Esophagus muscularis mucosa (tissue), 4 donors: ENCODE measurements around the gene GLRA3. TPM values are rescaled to one million over a fixed set of nuclear protein-coding genes. Genes with fewer than 3 reads are reported as not detected.
A peak's percentile ranks its signal among the peaks of the same experiment; 100 is the strongest.

ENCODE experiments used
- DNase-seq: peaks from one replicate; pipeline ENCODE4 v3.0.0-alpha.2; 2017; ENCODE audit errors: extremely low spot score
- H3K27ac ChIP-seq, 4 donors: fragments of 200-600 bp; sonication (generic); replicated peaks in 1 of 4; 1 replicate in 3 of 4; 2 replicates in 1 of 4; pipeline ENCODE4 v1.5.1; 2016 to 2019; ENCODE audit warnings: mild to moderate bottlenecking in 1 of 4
- H3K27me3 ChIP-seq, 4 donors: fragments of 200-600 bp; sonication (generic); one replicate each; pipeline versions ENCODE4 v1.5.1 to v1.6.0; 2016 to 2019
- H3K36me3 ChIP-seq, 4 donors: fragments of 200-600 bp; sonication (generic); one replicate each; pipeline ENCODE4 v1.5.1; 2016 to 2019
- H3K4me1 ChIP-seq, 4 donors: fragments of 200-600 bp; sonication (generic); one replicate each; pipeline ENCODE4 v1.5.1; 2016 to 2019
- H3K4me3 ChIP-seq, 4 donors: fragments of 200-600 bp; sonication (generic); 1 replicate in 2 of 4; 2 replicates in 2 of 4; pipeline ENCODE4 v1.5.1; 2016 to 2019; ENCODE audit warnings: mild to moderate bottlenecking in 4 of 4, moderate library complexity in 1 of 4
- H3K9me3 ChIP-seq, 4 donors: fragments of 200-600 bp; sonication (generic); 1 replicate in 3 of 4; 2 replicates in 1 of 4; pipeline ENCODE4 v1.5.1; 2016 to 2019
- CTCF ChIP-seq, 3 experiments: fragments of 200-600 bp in 2 of 3; fragments of 450-650 bp in 1 of 3; sonication (generic) in 2 of 3; IDR thresholded peaks; one replicate each; pipeline ENCODE4 v1.5.1; 2017 to 2019; ENCODE audit warnings: antibody characterized with exemption in 3 of 3, mild to moderate bottlenecking in 2 of 3, moderate library complexity in 1 of 3
- EP300 ChIP-seq: sonication (generic); formaldehyde crosslinking; IDR thresholded peaks from one replicate; pipeline ENCODE4 v1.6.1; 2017; ENCODE audit warnings: antibody characterized with exemption
- POLR2A ChIP-seq: fragments of 450-650 bp; IDR thresholded peaks from one replicate; pipeline ENCODE4 v1.6.1; 2017; ENCODE audit warnings: antibody characterized with exemption, moderate library complexity, mild to moderate bottlenecking, low read depth
- POLR2AphosphoS5 ChIP-seq, 2 donors: sonication (generic); formaldehyde crosslinking; IDR thresholded peaks; one replicate each; pipeline ENCODE4 v1.6.1; 2017; ENCODE audit warnings: antibody characterized with exemption in 2 of 2
- whole genome bisulfite sequencing: methylation state at CpG from one replicate; pipeline ENCODE4 v1.1.5; 2018; 5-methylcytosine and 5-hydroxymethylcytosine counted together
- intact Hi-C: fragments of 100-400 bp; cut with DNase I; formaldehyde crosslinking; loops from one replicate; pipeline ENCODE4 v1.15.1; 2023
- total RNA-seq, 4 donors: library from RNA; depleted of rRNA; stranded (reverse); fragments of >200 nt; gene quantifications; one replicate each; pipeline versions ENCODE4 v1.1.0 to v1.2.1, GENCODE V29; 2016

The GLRA3 gene
- total RNA-seq, 4 donors from 2014 or later = under 0.01 to 0.39 (median 0.11) TPM; not detected in 1

- intact Hi-C loops = no loop called here
- H3K27me3 ChIP-seq = no peaks in the 10 kb centered on the region
- no peaks in the 10 kb centered on the region for H3K36me3 ChIP-seq
- no peak for DNase-seq
- H3K27ac ChIP-seq = no peak overlapping the region
- H3K9me3 ChIP-seq = no peaks in the 10 kb centered on the region
- no peaks in the 10 kb centered on the region for H3K4me1 ChIP-seq
- no peak for TF ChIP-seq POLR2AphosphoS5 (IDR thresholded peaks at IDR 0.05)
- no peak for TF ChIP-seq EP300
- TF ChIP-seq CTCF (IDR thresholded peaks at IDR 0.05) = no peak
- TF ChIP-seq POLR2A = no peak
- 78% methylated on average over 2 of the region's 2 CpGs for WGBS
- H3K4me3 ChIP-seq = no peak overlapping the region
Observed at GRCh38 chr4:174707902-174708301, 121.1 kb downstream of the GLRA3 start.

GRCh38 chr4:174707051-174707676 lies 121.9 kb downstream of the GLRA3 start:
- 68% methylated on average over 4 of the region's 4 CpGs for WGBS
- Histone ChIP-seq H3K27me3 (no peaks in the 10 kb centered on the region), H3K27ac (no peak overlapping the region), H3K4me1 (no peaks in the 10 kb centered on the region), H3K9me3 (no peaks in the 10 kb centered on the region), H3K4me3 (no peak overlapping the region), H3K36me3 (no peaks in the 10 kb centered on the region)
- intact Hi-C loops = no loop called here
- no peak for DNase-seq
- TF ChIP-seq POLR2A (no peak), EP300 (no peak), POLR2AphosphoS5 (IDR thresholded peaks at IDR 0.05) (no peak), CTCF (IDR thresholded peaks at IDR 0.05) (no peak)

GRCh38 chr4:174702979-174703478 lies 126.0 kb downstream of the GLRA3 start:
- no peaks in the 10 kb centered on the region for H3K9me3 ChIP-seq
- H3K36me3 ChIP-seq = no peaks in the 10 kb centered on the region
- TF ChIP-seq POLR2AphosphoS5 (IDR thresholded peaks at IDR 0.05) (no peak), CTCF (IDR thresholded peaks at IDR 0.05) (no peak), POLR2A (no peak), EP300 (no peak)
- H3K4me3 ChIP-seq = no peak overlapping the region
- no peak overlapping the region for H3K27ac ChIP-seq
- no peak for DNase-seq
- no peaks in the 10 kb centered on the region for H3K4me1 ChIP-seq
- 100% methylated on average over 1 of the region's 1 CpG for WGBS
- H3K27me3 ChIP-seq = no peaks in the 10 kb centered on the region
- intact Hi-C loops = no loop called here

GRCh38 chr4:174699654-174700053 lies 129.4 kb downstream of the GLRA3 start:
- intact Hi-C loops = no loop called here
- TF ChIP-seq POLR2AphosphoS5 (IDR thresholded peaks at IDR 0.05) (no peak), POLR2A (no peak), EP300 (no peak)

GRCh38 chr4:174697896-174698295 lies 131.2 kb downstream of the GLRA3 start:
- no peaks in the 10 kb centered on the region for H3K27me3 ChIP-seq
- H3K36me3 ChIP-seq = no peaks in the 10 kb centered on the region
- intact Hi-C loops = no loop called here
- no peaks in the 10 kb centered on the region for H3K4me1 ChIP-seq
- 57% methylated on average over 4 of the region's 4 CpGs for WGBS
- TF ChIP-seq EP300 = no peak
- no peak for TF ChIP-seq POLR2AphosphoS5 (IDR thresholded peaks at IDR 0.05)
- TF ChIP-seq POLR2A = no peak
- TF ChIP-seq CTCF (IDR thresholded peaks at IDR 0.05) = no peak
- H3K9me3 ChIP-seq = no peaks in the 10 kb centered on the region
- H3K27ac ChIP-seq = peak overlapping the region in 1 of 4 donors; percentile 24
- no peak overlapping the region for H3K4me3 ChIP-seq
- no peak for DNase-seq

More at GRCh38 chr4:174699654-174700053, 129.4 kb downstream of the GLRA3 start:
- DNase-seq = no peak
- H3K4me1 ChIP-seq = no peaks in the 10 kb centered on the region
- no peak overlapping the region for H3K27ac ChIP-seq
- no peaks in the 10 kb centered on the region for H3K36me3 ChIP-seq
- no peak overlapping the region for H3K4me3 ChIP-seq
- H3K9me3 ChIP-seq = no peaks in the 10 kb centered on the region
- H3K27me3 ChIP-seq = no peaks in the 10 kb centered on the region
